Peyer's patch (tissue), 4 donors: ENCODE measurements around the gene STK32B. TPM values are rescaled to one million over a fixed set of nuclear protein-coding genes. Genes with fewer than 3 reads are reported as not detected.

Experiments used
- DNase-seq, 3 donors: peaks; one replicate each; pipeline ENCODE4 v3.0.0-alpha.2; 2017 to 2019
- H3K27ac ChIP-seq, 4 donors: fragments of 200-600 bp; sonication (generic); one replicate each; pipeline ENCODE4 v1.5.1; 2016 to 2019
- H3K27me3 ChIP-seq, 2 donors: fragments of 200-600 bp; sonication (generic); one replicate each; pipeline ENCODE4 v1.5.1; 2019
- H3K36me3 ChIP-seq, 3 donors: fragments of 200-600 bp; sonication (generic); one replicate each; pipeline ENCODE4 v1.5.1; 2016 to 2019
- H3K4me1 ChIP-seq, 4 donors: fragments of 200-600 bp; sonication (generic); one replicate each; pipeline ENCODE4 v1.5.1; 2016 to 2019
- H3K4me3 ChIP-seq, 4 donors: fragments of 200-600 bp; sonication (generic); 1 replicate in 3 of 4; 2 replicates in 1 of 4; pipeline ENCODE4 v1.5.1; 2016 to 2019; ENCODE audit warnings: mild to moderate bottlenecking in 1 of 4
- H3K9me3 ChIP-seq, 4 donors: fragments of 200-600 bp; sonication (generic); one replicate each; pipeline ENCODE4 v1.5.1; 2016 to 2019; ENCODE audit warnings: mild to moderate bottlenecking in 1 of 4
- POLR2A ChIP-seq, 2 donors: fragments of 450-650 bp; IDR thresholded peaks; one replicate each; pipeline ENCODE4 v1.5.1; 2017; ENCODE audit warnings: antibody characterized with exemption in 2 of 2, mild to moderate bottlenecking in 2 of 2, moderate library complexity in 2 of 2
- total RNA-seq, 4 donors: library from RNA; depleted of rRNA; stranded (reverse); fragments of >200 nt; gene quantifications; one replicate each; pipeline ENCODE4 v1.1.0, GENCODE V29; 2016
- TF ChIP-seq, protein P1 (sequence below), 6 experiments: fragments of 450-650 bp in 4 of 6; fragments of 200-600 bp in 2 of 6; sonication (generic) in 1 of 6; IDR thresholded peaks; one replicate each; pipeline ENCODE4 v1.5.1; 2017 to 2019; ENCODE audit warnings: antibody characterized with exemption in 6 of 6, mild to moderate bottlenecking in 3 of 6, moderate library complexity in 1 of 6

Gene STK32B
- total RNA-seq, 4 donors from 2014 or later: 0.35 to 3.3 (median 1.3) TPM

DNA sequence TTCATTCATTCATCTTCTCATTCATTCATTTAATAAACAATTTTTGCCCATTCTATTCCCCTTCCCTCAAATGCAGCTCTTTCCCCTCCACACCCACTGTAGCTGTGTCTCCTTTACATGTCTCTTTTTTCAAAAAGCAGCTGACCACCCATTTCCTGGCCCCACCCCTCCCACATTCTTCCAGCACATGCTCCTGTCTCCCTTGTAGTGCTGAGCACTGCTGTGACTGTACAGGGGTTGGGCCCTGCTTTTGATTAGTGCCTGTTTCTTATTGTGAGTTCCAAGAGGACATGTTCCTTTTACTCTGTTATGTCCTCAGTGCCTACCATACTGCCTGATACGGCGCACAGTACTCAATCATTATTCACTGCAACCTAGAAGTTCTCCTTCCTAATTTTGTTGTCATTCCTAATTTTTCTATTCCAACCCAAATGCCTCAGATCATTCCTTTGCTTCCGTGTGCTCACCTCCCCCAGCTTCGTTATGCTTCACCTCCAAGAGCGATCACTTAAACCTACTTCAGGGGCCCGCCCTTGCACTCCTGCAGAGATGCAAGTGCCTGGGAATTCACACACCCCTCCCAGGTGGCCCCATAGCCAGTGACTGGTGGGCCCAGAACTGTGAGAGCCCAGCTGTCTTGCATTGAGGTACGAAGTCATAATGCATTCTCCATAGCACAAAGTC lies 152.2 kb downstream of the STK32B start:
- no peaks in the 10 kb centered on the region for H3K27me3 ChIP-seq
- H3K27ac ChIP-seq: no peak overlapping the region
- H3K36me3 ChIP-seq: no peaks in the 10 kb centered on the region
- H3K4me3 ChIP-seq: no peak overlapping the region
- H3K4me1 ChIP-seq: no peaks in the 10 kb centered on the region
- TF ChIP-seq, protein P1, sequence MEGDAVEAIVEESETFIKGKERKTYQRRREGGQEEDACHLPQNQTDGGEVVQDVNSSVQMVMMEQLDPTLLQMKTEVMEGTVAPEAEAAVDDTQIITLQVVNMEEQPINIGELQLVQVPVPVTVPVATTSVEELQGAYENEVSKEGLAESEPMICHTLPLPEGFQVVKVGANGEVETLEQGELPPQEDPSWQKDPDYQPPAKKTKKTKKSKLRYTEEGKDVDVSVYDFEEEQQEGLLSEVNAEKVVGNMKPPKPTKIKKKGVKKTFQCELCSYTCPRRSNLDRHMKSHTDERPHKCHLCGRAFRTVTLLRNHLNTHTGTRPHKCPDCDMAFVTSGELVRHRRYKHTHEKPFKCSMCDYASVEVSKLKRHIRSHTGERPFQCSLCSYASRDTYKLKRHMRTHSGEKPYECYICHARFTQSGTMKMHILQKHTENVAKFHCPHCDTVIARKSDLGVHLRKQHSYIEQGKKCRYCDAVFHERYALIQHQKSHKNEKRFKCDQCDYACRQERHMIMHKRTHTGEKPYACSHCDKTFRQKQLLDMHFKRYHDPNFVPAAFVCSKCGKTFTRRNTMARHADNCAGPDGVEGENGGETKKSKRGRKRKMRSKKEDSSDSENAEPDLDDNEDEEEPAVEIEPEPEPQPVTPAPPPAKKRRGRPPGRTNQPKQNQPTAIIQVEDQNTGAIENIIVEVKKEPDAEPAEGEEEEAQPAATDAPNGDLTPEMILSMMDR (IDR thresholded peaks at IDR 0.05): no peak
- TF ChIP-seq POLR2A (IDR thresholded peaks at IDR 0.05): no peak
- no peaks in the 10 kb centered on the region for H3K9me3 ChIP-seq
- DNase-seq: no peak

DNA sequence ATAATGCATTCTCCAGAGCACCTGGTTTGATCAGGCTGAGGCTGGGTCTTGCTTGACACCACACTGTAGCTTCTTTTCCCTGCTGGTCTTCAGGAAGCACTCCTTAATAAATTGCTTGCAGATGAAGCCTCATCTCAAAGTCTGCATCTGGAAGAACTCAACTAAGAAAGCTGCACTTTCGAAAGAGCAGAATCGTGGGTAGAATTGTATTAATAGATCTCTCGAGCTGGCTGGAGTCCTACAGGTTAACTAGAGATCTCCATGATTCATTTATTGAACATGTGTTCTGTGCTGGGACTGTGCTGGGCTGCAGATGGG lies 152.7 kb downstream of the STK32B start:
- no peak overlapping the region for H3K27ac ChIP-seq
- H3K4me1 ChIP-seq: no peaks in the 10 kb centered on the region
- H3K27me3 ChIP-seq: no peaks in the 10 kb centered on the region
- H3K4me3 ChIP-seq: no peak overlapping the region
- no peak for DNase-seq
- no peak for TF ChIP-seq POLR2A (IDR thresholded peaks at IDR 0.05)
- TF ChIP-seq, protein P1 (IDR thresholded peaks at IDR 0.05): no peak
- no peaks in the 10 kb centered on the region for H3K9me3 ChIP-seq
- H3K36me3 ChIP-seq: no peaks in the 10 kb centered on the region

DNA sequence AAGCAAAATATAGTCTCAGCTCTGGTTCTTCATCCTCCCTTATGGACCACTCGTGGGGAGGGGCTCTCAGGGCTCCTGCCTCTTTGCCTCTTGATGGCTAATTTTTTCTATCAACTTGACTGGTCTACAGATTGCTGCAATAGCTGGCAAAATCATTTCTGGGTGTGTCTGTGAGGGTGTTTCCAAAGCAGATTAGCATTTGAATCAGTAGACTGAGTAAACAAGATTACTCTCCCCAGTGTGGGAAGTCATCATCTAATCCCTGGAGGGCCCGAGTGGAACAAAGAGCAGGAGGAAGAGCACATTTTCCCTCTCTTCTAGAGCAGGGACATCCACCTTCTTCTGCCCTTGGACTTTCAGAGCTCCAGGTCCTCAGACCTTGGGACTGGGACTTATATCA lies 153.5 kb downstream of the STK32B start:
- Histone ChIP-seq H3K27me3 (no peaks in the 10 kb centered on the region), H3K4me3 (no peak overlapping the region), H3K36me3 (no peaks in the 10 kb centered on the region), H3K4me1 (no peaks in the 10 kb centered on the region), H3K27ac (no peak overlapping the region), H3K9me3 (no peaks in the 10 kb centered on the region)
- TF ChIP-seq, protein P1 (IDR thresholded peaks at IDR 0.05): no peak
- no peak for TF ChIP-seq POLR2A (IDR thresholded peaks at IDR 0.05)
- no peak for DNase-seq

DNA sequence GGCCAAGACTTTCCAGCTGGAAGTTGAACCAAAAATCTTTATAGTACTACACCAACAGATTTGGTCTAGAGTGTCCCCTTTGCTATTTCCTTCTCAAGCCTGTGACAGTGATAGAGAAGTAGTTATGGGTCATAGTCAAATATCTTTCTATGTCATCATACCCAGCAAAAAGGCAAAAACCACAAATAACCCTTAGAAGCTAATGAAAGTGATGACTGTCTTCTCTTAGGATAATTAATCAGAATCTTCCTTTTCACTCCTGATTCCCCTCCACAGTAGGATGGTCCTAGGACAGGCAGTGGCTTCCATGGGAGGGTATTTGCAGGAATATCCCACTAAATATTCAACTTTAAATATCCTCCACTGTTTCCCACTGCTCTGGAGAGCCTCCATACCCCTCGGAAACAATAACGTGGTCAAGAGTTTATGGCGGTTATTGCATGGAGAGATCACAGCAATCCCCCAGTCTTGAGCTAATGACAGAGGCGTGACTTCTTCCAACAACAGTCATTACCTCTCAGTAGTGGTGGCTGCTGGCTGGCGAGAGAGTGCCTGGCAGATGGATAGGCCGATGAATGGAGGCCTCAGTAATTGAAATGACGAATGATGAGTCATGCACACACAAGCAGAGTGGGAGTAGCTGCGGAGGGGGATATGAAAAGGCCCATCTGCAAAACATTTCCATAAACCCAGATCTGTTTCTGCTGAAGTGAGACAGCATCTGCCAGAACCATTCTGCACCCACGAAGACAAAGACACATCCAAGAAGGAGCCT lies 154.9 kb downstream of the STK32B start:
- Histone ChIP-seq H3K27ac (no peak overlapping the region), H3K27me3 (no peaks in the 10 kb centered on the region), H3K4me3 (no peak overlapping the region), H3K4me1 (no peaks in the 10 kb centered on the region), H3K36me3 (no peaks in the 10 kb centered on the region), H3K9me3 (no peaks in the 10 kb centered on the region)
- DNase-seq: no peak
- no peak for TF ChIP-seq POLR2A (IDR thresholded peaks at IDR 0.05)
- TF ChIP-seq, protein P1 (IDR thresholded peaks at IDR 0.05): no peak

DNA sequence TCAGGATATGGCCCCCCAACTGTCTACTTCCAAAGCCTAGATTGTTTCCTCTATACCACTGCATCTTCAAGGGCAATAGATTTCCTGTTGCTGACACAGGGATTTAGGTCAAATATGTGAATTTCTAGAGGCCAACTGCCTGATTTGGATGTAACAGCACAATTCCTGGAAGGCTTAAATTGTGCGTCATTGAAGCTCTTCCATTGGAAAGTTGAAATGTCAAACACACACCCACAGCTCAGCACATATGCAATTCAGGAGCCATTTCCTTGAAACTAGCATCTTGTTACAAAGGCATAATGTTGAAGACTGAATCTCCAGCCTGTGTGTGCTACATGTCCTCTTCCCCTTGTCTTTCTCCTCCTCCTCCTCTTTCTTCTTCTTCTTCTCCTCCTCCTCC lies 158.6 kb downstream of the STK32B start:
- TF ChIP-seq, protein P1 (IDR thresholded peaks at IDR 0.05): no peak
- TF ChIP-seq POLR2A (IDR thresholded peaks at IDR 0.05): no peak
- Histone ChIP-seq H3K9me3 (no peaks in the 10 kb centered on the region), H3K27me3 (no peaks in the 10 kb centered on the region), H3K36me3 (no peaks in the 10 kb centered on the region), H3K4me1 (no peaks in the 10 kb centered on the region), H3K27ac (no peak overlapping the region), H3K4me3 (no peak overlapping the region)
- no peak for DNase-seq
